IPS DF 19.7 (cell line): ENCODE results near the gene SLC43A3.

Experiments
- DNase-seq: peaks from one replicate; pipeline ENCODE4 v3.0.0-alpha.2; 2013; ENCODE audit warnings: low read depth, low spot score

The SLC43A3 gene

DNA sequence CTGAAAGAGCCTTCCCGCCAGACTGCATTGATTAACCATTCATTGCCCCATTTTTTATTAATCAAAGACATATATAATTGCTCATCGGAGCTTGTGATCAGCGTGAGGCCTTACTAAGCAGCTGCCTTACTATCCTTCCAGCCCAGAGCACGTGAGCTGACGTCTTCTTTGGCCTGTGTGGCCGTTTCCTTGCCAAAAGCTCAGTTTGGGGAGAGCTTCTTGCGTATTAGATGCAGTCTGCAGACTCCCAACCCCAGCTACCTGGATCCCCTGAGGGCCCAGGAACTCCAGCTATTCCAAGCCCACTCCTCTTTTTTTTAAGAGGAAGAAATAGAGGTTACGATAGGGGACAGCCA, 784 bp upstream of the SLC43A3 start:
- DNase-seq: no peak

DNA sequence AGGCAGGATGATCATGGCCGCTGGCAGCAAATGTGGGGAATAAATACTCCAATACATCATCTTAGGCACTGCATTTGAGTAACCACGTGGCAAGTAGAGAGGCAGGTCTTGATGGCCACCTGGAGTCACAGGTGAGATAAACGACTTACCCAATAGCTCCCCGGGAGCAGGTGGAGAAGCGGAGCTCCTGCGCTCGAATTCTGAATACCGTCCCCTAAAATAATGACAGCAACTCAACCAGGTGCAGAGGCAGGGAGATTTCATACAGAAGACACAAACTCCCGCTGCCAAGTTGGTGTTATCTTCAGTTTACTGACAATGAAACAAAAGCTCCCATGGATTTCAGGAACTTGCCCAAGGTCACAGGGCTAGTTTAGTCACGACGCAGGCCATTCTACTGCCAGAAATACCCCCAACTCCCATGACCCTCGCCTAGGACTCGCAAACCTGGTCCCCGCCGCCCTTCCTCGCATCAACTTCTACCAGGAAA, 437 bp downstream of the SLC43A3 start:
- no peak for DNase-seq

DNA sequence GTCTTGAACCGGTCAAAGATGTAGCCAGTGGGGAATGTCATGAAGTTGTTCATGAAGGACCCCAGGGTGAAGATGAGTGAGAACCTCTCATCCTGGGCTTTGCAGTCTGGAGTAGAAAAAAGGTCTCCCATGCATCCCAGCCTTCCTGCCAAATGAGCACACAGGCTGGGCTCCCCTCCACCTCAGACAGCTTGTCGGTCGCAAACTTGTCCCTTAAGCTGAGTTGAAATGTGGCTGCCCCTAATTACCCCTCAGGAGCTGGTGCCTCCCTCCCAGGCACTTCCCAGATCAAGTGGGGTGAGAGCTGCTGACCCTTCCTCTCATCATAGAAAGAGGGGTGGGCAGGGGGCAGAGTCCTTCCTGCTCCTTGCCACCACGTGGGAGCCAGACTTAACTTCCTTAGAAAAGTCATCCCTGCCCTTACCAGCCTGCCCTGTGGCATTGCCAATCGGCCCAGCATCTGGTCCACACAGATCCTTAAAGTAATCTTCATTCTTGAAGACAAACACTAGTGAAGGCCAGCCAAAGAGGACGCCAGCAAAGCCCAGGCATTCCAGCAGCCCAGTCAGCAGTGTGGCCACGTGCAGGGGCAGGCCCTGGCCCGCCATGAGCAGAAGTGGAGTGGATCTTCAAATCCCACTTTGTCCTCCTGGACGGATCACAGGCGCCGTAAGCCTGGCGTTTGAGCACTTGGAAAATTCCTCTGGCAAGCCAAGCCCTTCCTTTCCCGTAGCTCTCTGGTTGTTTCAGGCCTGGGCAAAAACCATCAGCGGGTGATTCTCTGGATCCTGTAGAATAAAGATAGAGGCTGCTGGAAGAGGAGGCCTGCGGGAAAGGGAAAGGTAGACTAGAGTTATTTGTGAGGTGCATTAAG, 1.1 kb downstream of the SLC43A3 start:
- no peak for DNase-seq

DNA sequence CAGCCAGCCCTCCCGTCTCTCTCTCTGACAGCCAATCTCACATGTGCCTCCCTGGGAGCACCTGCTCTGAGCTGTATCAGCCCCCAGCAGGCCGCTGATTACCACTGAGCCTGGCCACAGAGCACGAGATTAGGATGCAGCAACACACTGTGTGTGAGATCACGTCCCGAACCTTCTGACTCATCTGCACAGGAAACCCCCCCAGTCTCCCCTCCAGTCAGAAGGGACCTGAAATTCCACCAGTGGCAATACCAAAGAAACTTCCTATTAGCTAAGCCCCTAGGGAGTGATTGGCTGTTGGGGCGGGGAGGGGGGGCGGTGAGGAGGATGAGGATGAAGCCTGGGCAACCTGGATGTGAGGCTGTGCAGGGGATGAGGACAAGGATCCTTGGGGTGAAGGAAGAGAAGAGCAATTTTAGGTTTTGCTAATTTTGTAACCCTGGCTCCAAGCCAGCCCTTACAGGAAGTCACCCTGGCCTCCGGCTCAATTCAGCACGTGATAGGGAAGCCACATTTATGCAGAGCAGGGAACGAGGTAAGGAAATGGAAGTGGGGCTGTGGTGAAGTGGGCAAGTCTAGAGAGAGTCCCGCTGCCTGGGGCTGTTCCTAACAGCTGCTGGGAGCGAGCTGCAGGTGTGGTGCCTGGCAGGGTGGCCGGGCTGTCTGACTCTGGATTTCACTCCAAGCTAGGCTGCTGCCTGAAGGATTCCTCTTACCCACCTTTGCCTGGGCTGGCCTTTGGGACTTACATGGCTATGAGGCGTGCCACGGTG, 1.9 kb downstream of the SLC43A3 start:
- DNase-seq: no peak

DNA sequence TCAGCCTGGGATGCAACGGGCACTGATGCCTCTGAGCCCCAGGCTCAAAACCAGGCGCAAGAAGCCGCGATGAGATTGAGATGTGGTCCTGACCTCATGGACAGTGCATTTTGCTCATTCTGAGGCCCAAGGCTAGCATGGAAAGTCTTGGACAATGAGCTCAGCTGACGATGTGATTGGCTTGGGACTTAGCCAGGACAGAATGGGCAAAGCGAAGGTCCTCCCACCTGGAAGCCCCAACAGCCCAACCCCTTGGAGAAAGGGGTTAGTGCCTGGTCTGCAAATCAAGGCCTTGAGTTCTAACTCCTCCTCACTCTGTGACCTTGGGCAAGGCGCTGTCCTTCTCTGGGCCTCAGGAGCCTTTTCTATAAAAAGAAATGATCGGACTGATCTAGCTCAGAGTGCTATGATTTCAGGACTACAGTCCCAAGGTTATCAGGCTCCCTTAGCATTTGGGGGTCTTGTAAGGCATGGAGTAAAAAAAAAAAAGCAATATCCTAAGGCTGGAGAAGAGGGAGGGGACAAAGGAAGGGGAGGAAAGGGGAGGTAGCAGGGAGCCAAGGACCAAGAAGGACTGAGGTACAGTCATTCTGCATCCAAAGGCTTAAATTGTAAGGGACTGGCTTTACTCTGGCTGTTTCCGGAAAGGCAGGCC, 2.7 kb downstream of the SLC43A3 start:
- no peak for DNase-seq

DNA sequence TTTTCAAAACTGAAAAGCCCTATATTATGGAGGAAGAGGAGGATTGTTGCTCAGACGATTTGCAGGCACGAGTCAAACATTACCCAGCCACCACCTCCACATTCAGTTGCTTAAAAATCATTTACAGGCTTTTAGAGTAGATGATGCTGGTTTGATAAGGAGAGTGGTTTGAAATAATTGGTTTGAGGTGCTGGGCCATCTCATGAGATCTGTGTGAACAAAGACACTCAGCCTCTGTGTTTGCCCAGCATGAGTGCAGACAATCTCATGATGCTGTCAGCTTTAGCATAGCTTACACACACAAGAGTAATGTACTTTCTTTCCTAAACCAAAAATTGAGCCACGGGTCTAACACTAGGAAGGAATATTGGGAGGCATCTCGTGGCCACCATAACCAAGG, 4.3 kb downstream of the SLC43A3 start:
- DNase-seq: no peak

DNA sequence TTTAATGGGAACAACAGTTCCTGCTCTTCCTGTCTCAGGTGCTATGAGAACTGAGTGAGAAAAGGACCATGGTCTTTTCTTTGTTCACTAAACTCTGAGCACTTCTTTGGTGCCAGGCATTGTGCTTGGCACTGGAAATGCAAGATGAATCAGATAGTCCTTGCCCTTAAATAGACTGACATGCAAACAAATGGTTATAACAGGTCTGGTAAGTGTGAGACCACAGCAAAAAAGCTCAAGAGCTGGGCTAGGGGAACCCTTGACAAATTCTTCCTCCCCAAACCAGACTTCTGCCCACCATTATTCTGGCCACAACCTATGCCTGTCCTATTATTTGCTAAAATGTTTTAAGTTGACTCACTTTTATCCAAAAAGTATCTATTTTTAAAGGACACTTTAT, 5.1 kb downstream of the SLC43A3 start:
- no peak for DNase-seq

DNA sequence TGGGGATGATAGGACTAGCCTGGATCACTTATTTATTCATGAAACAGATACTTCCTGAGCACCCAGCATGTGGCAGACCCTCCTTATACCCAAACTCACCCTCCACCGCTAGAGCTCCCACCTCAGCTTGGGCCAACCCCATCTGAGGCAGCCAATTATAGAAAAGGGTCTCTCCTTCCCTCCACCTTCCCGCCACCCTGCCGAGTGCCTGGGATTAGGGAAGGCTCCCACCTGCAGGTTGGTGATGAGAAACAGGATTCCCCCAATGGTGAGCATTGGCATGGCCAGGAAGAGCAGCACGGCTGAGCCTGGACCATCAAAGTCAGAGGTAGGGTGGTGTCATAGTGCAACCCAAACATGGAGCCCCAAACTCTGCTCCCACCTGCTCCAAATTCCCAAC, 5.9 kb downstream of the SLC43A3 start:
- no peak for DNase-seq

DNA sequence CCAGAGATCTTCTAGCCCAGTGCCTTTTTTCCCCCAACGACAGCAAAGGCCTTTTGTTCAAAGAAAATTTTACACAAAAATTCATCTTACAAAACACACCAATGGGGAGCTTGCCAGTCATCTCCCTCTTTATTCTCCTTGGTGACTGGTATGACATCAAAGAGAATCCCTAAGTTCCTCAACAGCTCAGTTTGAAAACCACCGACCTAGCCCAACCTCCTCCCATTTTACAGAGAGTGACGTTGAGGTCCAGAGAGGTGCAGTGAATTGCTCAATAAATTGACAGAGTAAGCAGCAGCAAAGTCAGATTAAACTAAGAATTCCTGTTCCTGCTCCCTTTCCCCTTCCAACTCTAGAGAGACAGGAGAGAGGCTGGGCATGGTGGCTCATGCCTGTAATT, 7.8 kb downstream of the SLC43A3 start:
- DNase-seq: no peak

DNA sequence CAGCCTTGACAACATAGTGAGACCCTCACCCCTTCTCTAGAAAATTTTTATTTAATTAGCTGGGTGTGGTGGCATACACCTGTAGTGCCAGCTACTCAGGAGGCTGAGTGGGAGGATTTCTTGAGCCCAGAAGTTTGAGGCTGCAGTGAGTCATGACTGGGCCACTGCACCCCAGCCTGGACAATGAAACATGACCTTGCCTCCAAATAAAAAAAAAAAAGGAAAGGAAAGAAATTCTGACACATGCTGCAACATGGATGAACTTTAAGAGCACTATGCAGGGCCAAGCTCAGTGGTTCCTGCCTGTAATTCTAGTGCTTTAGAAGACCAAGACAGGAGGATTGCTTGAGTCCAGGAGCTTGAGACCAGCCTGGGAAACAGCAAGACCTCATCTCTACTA, 8.8 kb downstream of the SLC43A3 start:
- no peak for DNase-seq

DNA sequence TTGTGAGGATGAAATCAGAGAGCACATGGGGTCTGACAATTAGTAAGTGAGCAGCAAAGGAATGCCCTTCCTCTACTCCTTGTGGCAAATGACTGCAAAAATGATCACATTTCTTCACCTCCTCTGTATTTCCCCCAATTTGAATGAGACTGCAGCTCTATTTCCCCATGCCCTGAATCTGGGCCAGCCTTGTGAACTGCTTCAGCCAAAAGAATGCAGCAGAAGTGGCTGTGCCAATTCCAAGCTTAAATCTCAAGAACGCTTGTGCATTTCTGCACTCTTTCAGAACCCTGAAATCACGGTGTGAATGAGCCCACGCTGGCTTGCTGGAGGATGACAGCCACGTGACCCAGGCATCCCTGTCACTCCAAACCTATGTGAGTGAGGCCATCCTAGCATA, 9.9 kb downstream of the SLC43A3 start:
- no peak for DNase-seq

DNA sequence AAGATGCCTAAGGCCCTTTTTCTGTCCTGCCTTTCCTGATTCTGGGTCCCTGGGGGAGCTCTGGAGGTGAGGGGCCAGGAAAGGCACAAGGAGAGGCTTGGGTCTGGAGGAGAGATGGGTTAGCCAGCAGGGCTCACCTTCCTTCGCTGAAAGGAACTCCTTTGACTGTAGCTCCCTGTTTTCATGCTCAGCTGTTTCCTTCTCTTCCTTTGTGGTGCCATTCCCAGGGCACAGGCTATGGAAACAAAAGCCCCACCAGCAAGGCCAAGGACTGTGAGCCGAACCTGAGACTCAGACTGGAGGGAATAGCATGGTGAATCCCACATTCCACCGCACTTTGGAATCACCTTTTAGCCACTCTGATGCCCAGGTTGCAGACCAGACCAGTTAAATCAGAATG, 10.5 kb downstream of the SLC43A3 start:
- DNase-seq: no peak

DNA sequence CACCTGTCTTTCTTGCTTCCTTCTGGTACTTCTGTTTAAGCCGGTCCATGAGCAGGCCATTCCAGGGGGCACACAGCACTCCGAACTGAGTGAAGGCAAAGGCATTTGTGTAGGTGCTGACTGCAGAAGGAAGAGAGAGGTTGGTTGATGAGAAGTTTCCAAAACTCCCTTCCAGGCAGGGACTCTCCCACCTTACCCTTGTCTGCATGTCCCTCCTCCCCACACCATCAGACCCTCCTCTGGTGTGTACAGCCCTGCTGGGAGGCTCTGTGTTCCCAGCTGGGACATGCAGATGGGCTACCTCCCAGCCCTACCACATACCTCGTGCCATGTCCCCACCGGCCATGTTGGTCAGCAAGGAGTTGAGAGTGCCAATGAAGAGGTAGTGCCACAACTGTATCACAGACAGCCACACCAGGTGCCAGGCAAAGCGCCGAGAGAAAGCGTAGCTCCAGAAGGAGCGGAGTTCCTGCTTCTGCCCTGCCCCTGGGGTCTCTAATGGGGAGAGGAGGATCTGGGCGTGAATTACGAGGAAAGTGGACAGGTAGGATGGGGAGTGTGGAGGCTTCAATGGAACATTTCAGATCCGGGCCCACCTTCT, 12.2 kb downstream of the SLC43A3 start:
- DNase-seq: no peak

DNA sequence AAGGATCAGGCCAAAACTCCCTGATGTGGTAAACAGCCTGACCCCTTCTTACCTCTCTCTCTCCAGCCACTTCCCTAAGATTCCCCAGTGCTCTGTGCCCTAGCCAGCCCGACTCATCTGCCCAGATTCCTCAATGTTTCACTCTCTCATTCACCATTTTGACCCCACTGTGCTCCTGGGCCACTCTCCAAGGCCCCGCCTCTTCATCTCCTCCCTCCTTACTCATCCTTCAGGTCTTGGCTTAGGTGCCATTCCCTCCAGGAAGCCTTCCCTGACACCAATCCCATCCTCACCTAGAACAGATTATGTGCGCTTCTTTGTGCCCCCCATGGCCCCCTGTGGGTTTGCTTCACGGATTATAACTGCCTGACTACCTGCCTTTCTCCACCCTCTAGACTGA, 13.2 kb downstream of the SLC43A3 start:
- no peak for DNase-seq

DNA sequence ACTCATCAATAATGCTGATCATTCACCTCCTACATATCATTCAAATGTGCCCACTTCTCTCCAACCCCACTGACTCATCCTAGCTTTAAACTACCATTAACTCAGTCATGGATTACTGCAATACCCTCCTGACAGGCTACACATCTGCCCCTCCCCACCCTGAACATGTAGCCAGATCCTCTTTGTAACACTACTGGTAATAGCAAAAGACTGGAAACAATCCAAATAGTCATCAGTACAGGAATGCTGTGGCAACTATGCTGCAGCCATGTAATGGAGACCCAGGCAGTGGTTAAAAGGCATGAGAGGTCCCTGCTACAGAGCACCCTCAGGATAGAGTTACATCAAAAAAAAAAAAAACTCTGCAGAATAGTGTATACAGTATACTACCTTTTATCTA, 16.6 kb downstream of the SLC43A3 start:
- DNase-seq: no peak

DNA sequence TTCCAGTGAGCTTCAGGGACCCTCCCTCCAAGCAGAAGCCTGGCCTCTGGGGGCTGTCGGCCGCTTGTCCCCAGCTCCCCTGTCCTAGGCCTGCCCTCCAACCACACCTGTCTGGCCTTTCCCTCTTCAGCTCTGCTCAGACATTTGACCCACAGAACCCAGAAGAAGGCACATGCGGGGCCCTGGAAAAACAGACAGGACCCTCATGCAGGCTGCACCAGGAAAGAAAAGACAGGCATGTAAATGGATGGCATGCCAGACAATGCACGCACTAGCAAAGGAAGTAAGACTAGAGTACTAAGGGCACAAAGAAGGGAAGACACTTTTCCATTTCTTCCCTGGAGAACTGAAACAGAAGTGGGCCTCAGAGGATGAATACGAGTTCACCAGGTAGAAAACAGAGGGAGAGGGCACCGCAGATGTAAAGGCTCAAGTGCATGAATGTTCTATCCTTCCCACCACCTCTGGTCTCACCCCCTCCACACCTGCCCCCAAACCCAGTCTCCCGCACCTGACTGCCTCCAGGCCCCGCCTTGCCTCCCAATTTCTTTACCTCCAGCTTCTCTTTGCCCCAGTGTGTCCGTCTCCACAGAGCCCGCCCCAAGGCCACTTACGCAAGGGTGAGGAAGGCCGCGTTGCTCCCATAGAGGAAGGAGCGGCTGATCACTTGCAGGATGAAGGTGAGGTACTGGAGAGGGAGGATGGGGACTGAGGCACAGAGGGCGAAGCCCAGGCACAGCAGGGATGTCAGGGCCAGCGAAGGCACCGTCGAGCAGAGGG, 17.4 kb downstream of the SLC43A3 start:
- no peak for DNase-seq

DNA sequence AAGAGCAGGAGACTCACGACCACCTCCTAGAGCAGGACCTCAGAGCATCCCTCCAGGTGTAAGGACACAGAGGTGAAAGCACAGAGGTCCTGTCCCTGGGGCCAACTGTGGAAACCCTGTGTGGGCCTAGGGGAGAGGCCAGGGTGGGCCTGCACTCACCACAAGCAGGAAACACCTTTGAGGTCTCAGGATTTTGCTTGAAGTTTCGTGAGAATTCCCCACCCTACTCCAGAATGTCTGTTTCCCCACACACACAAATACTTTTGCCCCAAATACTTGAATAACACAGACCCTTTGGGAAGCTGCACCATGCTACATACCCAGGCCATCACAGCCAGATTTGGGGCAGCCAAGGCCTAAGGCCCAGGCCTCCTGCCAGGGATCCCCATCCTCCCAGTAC, 18.1 kb downstream of the SLC43A3 start:
- DNase-seq: no peak

DNA sequence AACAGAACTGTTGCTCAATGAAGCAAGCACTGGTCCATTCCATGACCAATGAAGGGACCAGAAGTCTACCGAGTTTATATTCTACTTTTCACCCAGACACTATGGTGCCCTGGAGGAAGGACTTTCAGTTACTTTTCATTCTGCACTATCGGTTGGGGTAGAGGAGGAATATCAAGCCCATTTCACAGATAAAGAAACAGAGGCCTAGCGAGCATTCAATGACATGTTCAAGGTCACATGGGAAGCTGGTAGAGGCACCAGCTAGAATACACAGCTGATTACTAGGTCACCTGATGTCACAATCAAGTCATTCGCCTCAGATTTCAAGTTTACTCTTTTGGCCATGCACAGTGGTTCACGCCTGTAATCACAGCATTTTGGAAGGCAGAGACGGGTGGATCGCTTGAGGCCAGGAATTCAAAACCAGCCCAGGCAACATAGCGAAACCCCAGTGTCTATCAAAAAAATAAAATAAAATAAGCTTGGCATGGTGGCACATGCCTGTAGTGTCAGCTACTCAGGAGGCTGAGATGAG, 18.9 kb downstream of the SLC43A3 start:
- no peak for DNase-seq

DNA sequence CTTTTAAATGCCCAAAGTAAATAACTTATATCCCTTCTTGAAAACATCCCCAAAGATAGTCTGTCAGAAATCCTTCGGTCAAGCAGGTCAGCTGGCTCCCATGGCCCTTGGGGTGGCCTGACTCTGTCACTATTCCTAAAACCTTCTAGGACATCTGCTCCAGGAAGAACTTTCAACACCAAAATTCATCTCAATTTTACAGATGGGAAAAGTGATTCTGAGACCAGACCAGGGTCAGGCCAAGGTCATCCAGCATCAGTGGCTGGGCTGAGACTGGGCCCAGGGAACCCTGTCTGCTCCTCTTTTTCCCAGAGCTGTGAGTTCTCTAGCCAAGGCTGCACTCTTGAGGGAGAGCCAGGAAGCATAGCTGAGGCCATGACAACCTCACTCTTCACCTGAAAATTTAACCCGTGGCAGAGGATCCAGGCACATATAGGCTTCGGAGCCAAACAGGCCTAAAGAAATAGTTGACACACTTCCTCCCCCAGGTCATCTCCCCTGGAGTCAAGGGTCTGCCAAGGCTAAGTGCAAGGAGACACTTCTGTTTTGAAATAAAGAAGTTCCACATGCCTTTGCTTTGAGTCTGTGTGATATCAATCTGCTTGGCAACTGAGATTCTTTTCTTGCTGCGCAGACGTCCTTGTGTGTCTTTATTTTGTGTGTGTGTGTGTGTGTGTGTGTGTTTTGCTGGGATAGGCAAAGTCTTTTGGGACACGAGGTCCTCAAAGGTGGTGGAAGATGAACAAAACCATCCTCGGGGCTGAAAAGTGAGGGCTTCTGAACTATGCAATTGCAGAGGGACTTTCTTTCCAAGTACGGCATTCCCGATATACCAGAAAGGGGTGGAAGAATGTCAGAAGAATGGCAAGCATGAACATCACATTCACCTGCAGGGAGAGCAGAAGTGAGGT, 19.7 kb downstream of the SLC43A3 start:
- DNase-seq: no peak

DNA sequence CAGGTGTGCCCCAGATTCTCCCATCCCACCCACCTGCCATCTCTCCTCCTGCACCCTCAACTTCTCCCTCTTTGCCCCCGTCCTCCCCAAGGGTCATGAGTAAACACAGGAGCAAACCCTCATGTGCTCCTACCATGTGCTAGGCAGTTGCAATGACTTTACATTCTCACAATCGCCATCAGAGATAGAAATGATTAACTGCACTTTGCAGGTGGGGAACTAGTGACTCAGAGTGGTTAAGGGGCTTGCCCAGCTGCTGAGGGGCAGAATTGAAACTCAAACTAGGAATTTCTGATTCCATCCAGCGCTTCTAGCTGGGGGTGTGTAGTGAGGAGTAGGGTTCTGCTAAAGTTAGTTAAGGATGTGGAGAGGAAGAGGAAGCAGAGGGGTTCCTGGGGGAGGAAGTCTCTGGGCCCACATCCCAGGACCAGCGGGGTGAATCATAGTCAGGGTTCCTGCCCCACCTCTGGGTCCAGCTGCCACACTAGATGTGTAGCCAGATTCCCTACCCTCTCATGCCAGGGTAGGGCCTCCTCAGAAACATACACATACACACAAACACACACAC, 20.5 kb downstream of the SLC43A3 start:
- no peak for DNase-seq
